Natural killer cell treated with Interleukin-12 subunit alpha and Interleukin-12 subunit beta and Interleukin-15 and Interleukin-18, amount 100 ng/mL, for 72 hours (primary cell): ENCODE measurements around the gene CBLC. TPM values are rescaled to one million over a fixed set of nuclear protein-coding genes. Genes with fewer than 3 reads are reported as not detected.
A peak's percentile ranks its signal among the peaks of the same experiment; 100 is the strongest.

ENCODE experiments used
- ATAC-seq, 2 donors: fragments of 150-1000 bp; cut with Tn5 transposase in 1 of 2; sonication (Bioruptor Pico), chemical (Tn5 transposase) in 1 of 2; 2 replicates each; pipeline ENCODE4 v1.10.0; 2021
- DNase-seq: peaks from one replicate; pipeline ENCODE4 v3.0.0; 2022; ENCODE audit warnings: low spot score
- H3K27ac Mint-ChIP-seq, 2 donors: 1 replicate in 1 of 2; 2 replicates in 1 of 2; pipeline ENCODE4 v1.8.0; 2022; ENCODE audit warnings: mixed read lengths in 2 of 2, mild to moderate bottlenecking in 1 of 2, moderate library complexity in 1 of 2
- H3K27me3 Mint-ChIP-seq, 2 donors: 1 replicate in 1 of 2; 2 replicates in 1 of 2; pipeline ENCODE4 v1.8.0; 2022; ENCODE audit warnings: mixed read lengths in 2 of 2
- H3K36me3 Mint-ChIP-seq: one replicate; pipeline ENCODE4 v1.8.0; 2022; ENCODE audit warnings: mixed read lengths
- H3K4me1 Mint-ChIP-seq, 2 donors: 1 replicate in 1 of 2; 2 replicates in 1 of 2; pipeline ENCODE4 v1.8.0; 2022; ENCODE audit warnings: low read depth in 2 of 2, mixed read lengths in 2 of 2, mild to moderate bottlenecking in 1 of 2
- H3K4me3 Mint-ChIP-seq: one replicate; pipeline ENCODE4 v1.8.0; 2022; ENCODE audit warnings: mixed read lengths
- H3K9me3 Mint-ChIP-seq: 2 replicates; pipeline ENCODE4 v1.8.0; 2022; ENCODE audit warnings: mixed read lengths
- total RNA-seq, 2 donors: library from RNA; stranded (reverse); gene quantifications; one replicate each; pipeline ENCODE4 v1.2.3, GENCODE V29; 2022

The CBLC gene
- total RNA-seq, 2 donors from 2014 or later = not detected

GRCh38 chr19:44785271-44785670, 7.6 kb downstream of the CBLC start:
- Mint-ChIP-seq H3K4me3 (no peak overlapping the region), H3K36me3 (no peaks in the 10 kb centered on the region), H3K27ac (no peak overlapping the region), H3K9me3 (no peaks in the 10 kb centered on the region), H3K27me3 (peaks cover 0 to 2% of the 10 kb centered on the region in 2 donors), H3K4me1 (peaks cover 4 to 6% of the 10 kb centered on the region in 2 donors)
- DNase-seq = no peak
- no peak for ATAC-seq

DNA sequence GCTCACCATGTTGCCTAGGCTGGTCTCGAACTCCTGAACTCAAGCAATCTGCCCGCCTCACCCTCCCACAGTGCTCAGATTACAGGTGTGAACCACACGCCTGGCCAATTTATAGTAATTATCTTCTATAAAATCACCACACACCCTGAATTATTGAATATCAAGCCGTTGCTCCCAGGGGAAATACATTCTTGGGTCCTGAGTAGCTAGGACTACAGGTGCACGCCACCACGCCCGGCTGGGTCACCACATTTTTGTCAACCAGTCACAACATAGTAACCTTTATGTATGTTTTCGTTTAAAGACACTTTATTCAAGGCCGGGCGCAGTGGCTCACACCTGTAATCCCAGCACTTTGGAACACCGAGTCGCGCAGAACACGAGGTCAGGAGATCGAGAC, 8.3 kb downstream of the CBLC start:
- Mint-ChIP-seq H3K36me3 (no peaks in the 10 kb centered on the region), H3K9me3 (no peaks in the 10 kb centered on the region), H3K4me3 (no peak overlapping the region), H3K27me3 (peaks cover 0 to 2% of the 10 kb centered on the region in 2 donors), H3K27ac (no peak overlapping the region), H3K4me1 (peaks cover 4 to 6% of the 10 kb centered on the region in 2 donors)
- no peak for ATAC-seq
- no peak for DNase-seq

DNA sequence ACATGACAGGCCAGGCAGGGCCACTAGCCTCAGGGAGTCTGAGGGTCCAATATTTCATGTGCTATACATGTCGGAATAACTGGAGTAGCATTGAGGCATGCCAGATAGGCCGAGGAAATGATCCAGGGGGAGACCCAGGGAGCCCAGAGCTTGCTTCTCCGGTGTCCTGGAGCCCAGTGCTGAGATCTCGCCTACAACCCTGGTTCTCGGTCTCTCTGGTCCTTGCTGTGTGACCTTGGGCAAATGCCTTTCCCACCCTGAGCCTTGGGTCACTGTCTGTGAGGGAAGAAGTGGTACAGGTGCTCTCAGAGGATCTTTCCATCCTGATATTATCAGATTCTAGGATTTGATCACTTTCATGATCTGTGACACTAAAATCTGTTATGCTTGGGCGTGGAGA, 11.3 kb downstream of the CBLC start:
- no peak for ATAC-seq
- Mint-ChIP-seq H3K27ac (no peak overlapping the region), H3K4me3 (no peak overlapping the region), H3K27me3 (peaks cover 0 to 2% of the 10 kb centered on the region in 2 donors), H3K36me3 (no peaks in the 10 kb centered on the region), H3K9me3 (no peaks in the 10 kb centered on the region), H3K4me1 (peaks cover 4 to 6% of the 10 kb centered on the region in 2 donors)
- no peak for DNase-seq

- no peak overlapping the region for H3K27ac Mint-ChIP-seq
These were observed 12.3 kb downstream of the CBLC start for GRCh38 chr19:44789943-44790483.

GRCh38 chr19:44792281-44792680, 14.6 kb downstream of the CBLC start:
- Mint-ChIP-seq H3K36me3 (no peaks in the 10 kb centered on the region), H3K27me3 (no peaks in the 10 kb centered on the region), H3K9me3 (no peaks in the 10 kb centered on the region), H3K4me3 (no peak overlapping the region), H3K27ac (no peak overlapping the region), H3K4me1 (no peaks in the 10 kb centered on the region)
- DNase-seq (no peak), ATAC-seq (no peak)

More at GRCh38 chr19:44789943-44790483, 12.3 kb downstream of the CBLC start:
- Mint-ChIP-seq H3K4me1 (no peaks in the 10 kb centered on the region), H3K36me3 (no peaks in the 10 kb centered on the region), H3K9me3 (no peaks in the 10 kb centered on the region), H3K4me3 (no peak overlapping the region), H3K27me3 (no peaks in the 10 kb centered on the region)
- DNase-seq (no peak), ATAC-seq (no peak)

DNA sequence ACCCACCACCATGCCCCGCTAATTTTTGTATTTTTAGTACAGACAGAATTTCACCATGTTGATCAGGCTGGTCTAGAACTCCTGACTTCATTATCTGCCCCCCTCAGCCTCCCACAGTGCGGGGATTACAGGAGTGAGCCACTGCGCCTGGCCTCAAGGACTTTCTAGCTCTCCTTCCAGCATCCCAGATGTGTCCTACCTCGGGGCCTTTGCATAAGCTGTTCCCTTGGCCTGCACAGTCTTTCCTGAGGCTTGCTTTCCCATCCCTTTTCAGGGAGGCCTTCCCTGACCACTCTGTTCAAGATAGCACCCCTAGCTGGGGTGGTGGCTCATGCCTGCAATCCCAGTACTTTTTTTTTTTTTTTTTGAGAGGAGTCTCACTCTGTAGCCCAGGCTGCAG, 16.9 kb downstream of the CBLC start:
- H3K4me3 Mint-ChIP-seq = no peak overlapping the region
- H3K9me3 Mint-ChIP-seq = no peaks in the 10 kb centered on the region
- no peak for ATAC-seq
- no peaks in the 10 kb centered on the region for H3K27me3 Mint-ChIP-seq
- H3K36me3 Mint-ChIP-seq = no peaks in the 10 kb centered on the region
- H3K4me1 Mint-ChIP-seq = no peaks in the 10 kb centered on the region
- no peak overlapping the region for H3K27ac Mint-ChIP-seq
- DNase-seq = no peak

DNA sequence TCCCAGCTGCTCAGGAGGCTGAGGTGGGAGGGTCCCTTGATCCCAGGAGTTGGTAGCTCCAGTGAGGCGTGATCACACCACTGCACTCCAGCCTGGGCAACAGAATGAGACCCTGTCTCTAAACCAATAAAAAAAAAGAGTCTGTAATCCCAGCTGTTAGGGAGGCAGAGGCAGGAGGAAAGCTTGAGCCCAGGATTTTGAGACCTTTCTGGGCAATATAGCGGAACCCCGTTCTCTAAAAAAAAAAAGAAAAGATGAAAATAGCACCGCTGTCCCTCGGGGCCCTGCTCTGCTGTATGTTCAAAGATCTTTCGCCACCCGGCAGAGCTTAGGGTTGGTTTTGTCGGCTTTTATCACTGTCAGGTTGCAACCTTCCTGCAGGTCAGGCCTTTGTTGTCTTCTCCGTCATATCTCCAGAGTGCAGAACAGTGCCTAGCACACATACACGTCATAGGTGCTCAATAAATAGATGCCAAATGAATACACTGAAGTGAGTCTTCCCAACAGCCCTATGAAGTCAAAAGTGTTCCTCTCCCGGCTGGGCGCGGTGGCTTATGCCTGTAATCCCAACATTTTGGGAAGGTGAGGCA, 17.8 kb downstream of the CBLC start:
- H3K4me1 Mint-ChIP-seq = no peaks in the 10 kb centered on the region
- H3K27me3 Mint-ChIP-seq = no peaks in the 10 kb centered on the region
- no peaks in the 10 kb centered on the region for H3K9me3 Mint-ChIP-seq
- no peaks in the 10 kb centered on the region for H3K36me3 Mint-ChIP-seq
- no peak overlapping the region for H3K27ac Mint-ChIP-seq
- ATAC-seq = no peak
- H3K4me3 Mint-ChIP-seq = no peak overlapping the region
- no peak for DNase-seq

- Mint-ChIP-seq H3K9me3 (no peaks in the 10 kb centered on the region), H3K4me1 (no peaks in the 10 kb centered on the region), H3K27ac (peak overlapping the region in 1 of 2 donors; percentile 39), H3K36me3 (no peaks in the 10 kb centered on the region), H3K27me3 (no peaks in the 10 kb centered on the region), H3K4me3 (no peak overlapping the region)
- ATAC-seq (no peak), DNase-seq (no peak)
These were observed 19.0 kb downstream of the CBLC start for GRCh38 chr19:44796701-44797115.

GRCh38 chr19:44799627-44800346, 22.1 kb downstream of the CBLC start:
- Mint-ChIP-seq H3K4me3 (no peak overlapping the region), H3K27me3 (no peaks in the 10 kb centered on the region), H3K36me3 (no peaks in the 10 kb centered on the region), H3K4me1 (no peaks in the 10 kb centered on the region), H3K27ac (peak overlapping the region in 1 of 2 donors; percentile 15), H3K9me3 (no peaks in the 10 kb centered on the region)
- ATAC-seq (peak in 1 of 2 donors; percentile 5), DNase-seq (no peak)

- DNase-seq = peak; percentile 85
- Mint-ChIP-seq H3K4me1 (no peaks in the 10 kb centered on the region), H3K4me3 (no peak overlapping the region), H3K9me3 (no peaks in the 10 kb centered on the region), H3K27me3 (no peaks in the 10 kb centered on the region), H3K36me3 (no peaks in the 10 kb centered on the region), H3K27ac (no peak overlapping the region)
- ATAC-seq = peak; percentile 91 to 95
These were observed 22.8 kb downstream of the CBLC start for GRCh38 chr19:44800461-44800860.

DNA sequence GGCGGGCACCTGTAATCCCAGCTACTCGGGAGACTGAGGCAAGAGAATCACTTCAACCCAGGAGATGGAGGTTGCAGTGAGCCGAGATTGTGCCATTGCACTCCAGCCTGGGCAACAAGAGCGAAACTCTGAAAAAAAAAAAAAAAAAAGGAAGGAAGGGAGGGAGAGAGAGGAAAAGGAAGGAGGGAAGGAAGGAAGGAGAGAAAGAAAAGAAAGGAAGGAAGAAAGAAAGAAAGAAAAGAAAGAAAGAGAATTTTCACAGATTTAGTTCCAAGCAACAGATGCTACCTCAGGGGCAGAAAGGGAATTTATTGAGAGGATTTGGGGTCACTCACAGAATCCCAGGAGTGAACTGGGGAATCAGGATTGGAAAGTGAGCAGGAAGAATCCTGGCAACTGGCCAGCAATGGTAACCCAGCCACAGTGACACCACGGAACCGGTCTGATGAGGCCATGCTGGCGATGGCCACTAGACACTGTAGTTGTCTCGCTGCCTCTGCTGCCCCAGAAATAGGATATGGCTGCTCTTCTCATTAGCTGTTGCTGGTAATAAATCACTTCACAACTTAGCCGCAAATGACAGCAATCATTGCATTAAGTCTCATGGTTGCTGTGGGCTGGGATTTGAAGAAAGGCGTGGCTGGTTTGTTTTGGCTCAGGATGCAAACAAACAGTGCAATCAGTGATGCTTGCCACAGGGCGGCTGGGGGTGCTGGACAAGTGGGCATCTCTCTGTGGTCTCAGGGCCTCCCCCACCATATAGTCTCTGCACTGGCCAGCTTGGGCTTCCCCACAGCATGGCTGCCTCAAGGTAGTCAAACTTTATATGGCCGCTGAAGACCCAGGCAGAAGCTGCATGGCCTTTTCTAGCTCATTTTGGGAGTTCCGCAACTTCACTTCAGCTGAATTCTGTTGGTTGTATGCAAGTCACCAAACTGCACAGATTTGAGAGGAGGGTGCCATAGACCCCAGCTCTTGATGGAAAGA, 26.0 kb downstream of the CBLC start:
- H3K27ac Mint-ChIP-seq = peak overlapping the region in 1 of 2 donors; percentile 28
- DNase-seq (no peak), ATAC-seq (no peak)
- H3K4me3 Mint-ChIP-seq = no peak overlapping the region
- no peaks in the 10 kb centered on the region for H3K36me3 Mint-ChIP-seq
- no peaks in the 10 kb centered on the region for H3K4me1 Mint-ChIP-seq
- no peaks in the 10 kb centered on the region for H3K9me3 Mint-ChIP-seq
- peaks cover 0 to 5% of the 10 kb centered on the region in 2 donors for H3K27me3 Mint-ChIP-seq

DNA sequence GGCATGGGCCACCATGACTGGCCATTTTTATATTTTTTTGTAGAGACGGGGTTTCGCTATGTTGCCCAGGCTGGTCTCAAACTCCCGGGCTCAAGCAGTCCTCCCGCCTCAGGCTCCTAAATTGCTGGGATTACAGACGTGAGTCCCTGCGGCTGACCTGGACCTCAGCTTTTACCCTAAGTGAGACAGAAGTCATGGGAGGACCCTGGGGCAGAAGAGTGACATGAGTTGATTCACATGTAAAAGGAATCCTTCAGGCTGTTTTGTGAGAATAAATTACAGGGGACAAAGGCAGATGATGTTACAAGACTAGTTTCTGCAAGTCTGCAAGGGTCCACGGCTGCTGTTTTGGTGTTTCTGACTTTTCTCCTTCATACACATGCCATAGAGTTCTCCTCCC, 28.6 kb downstream of the CBLC start:
- H3K4me3 Mint-ChIP-seq = no peak overlapping the region
- H3K27ac Mint-ChIP-seq = no peak overlapping the region
- no peaks in the 10 kb centered on the region for H3K9me3 Mint-ChIP-seq
- no peaks in the 10 kb centered on the region for H3K4me1 Mint-ChIP-seq
- H3K27me3 Mint-ChIP-seq = peaks cover 0 to 8% of the 10 kb centered on the region in 2 donors
- no peak for DNase-seq
- no peaks in the 10 kb centered on the region for H3K36me3 Mint-ChIP-seq
- no peak for ATAC-seq

- no peak for ATAC-seq
- no peak for DNase-seq
- H3K9me3 Mint-ChIP-seq = no peaks in the 10 kb centered on the region
- no peaks in the 10 kb centered on the region for H3K4me1 Mint-ChIP-seq
- H3K4me3 Mint-ChIP-seq = no peak overlapping the region
- no peaks in the 10 kb centered on the region for H3K36me3 Mint-ChIP-seq
- H3K27me3 Mint-ChIP-seq = peaks cover 0 to 8% of the 10 kb centered on the region in 2 donors
- no peak overlapping the region for H3K27ac Mint-ChIP-seq
These were observed 29.5 kb downstream of the CBLC start for GRCh38 chr19:44807162-44807561.
